ENCODE measurements around the gene ARSB. TPM values are rescaled to one million over a fixed set of nuclear protein-coding genes. Genes with fewer than 3 reads are reported as not detected.

Gene ARSB
- polyA plus RNA-seq, 1 of the 3 experiments (the other 2 are of a cell fraction): 12.5 TPM

GRCh38 chr5:78787783-78788182 lies 197.3 kb downstream of the ARSB start:
- 91% methylated on average over 7 of the region's 7 CpGs for WGBS (ENCODE audit: low lambda C conversion rate)
- Histone ChIP-seq H3K4me3 (ENCODE audit: low read depth in 2 of 2, low read length in 1 of 2) (no peak overlapping the region), H3K27me3 (ENCODE audit: insufficient read depth) (no peaks in the 10 kb centered on the region), H3K4me2 (no peak overlapping the region), H3K9me2 (no peaks in the 10 kb centered on the region), H3K9me3 (0 out of 2 replicates have a peak, but pooled peaks cover 3% of the 10 kb centered on the region), H3K4me1 (ENCODE audit: control insufficient read depth in 1 of 2, insufficient read depth in 2 of 2, low read depth in 1 of 2, low read length in 1 of 2) (no peaks in the 10 kb centered on the region; a peak in 1 of 4 replicates), H3K36me3 (replicated peaks in 1 of 2; ENCODE audit: control insufficient read depth in 1 of 2, insufficient read depth in 2 of 2, low read length in 1 of 2) (no peaks in the 10 kb centered on the region), H3K27ac (ENCODE audit: low read depth in 2 of 2, low read length in 1 of 2) (no peak overlapping the region), H3F3A (replicated peaks; ENCODE audit: insufficient read depth) (peaks cover 5% of the 10 kb centered on the region), H3K79me2 (ENCODE audit: insufficient read depth) (no peaks in the 10 kb centered on the region), H2AFZ (ENCODE audit: low read depth) (no peak overlapping the region), H4K20me1 (ENCODE audit: insufficient read depth) (no peaks in the 10 kb centered on the region), H3K9ac (no peak overlapping the region)
- CTCF ChIA-PET: no interaction called here
- DNase-seq: no peak
- TF ChIP-seq ELF1 (IDR thresholded peaks at IDR 0.05): no peak
- POLR2A ChIA-PET: no interaction called here

GRCh38 chr5:78785454-78785853 lies 199.7 kb downstream of the ARSB start:
- no peak overlapping the region for H3K4me2 ChIP-seq
- no peaks in the 10 kb centered on the region for H4K20me1 ChIP-seq (ENCODE audit: insufficient read depth)
- CTCF ChIA-PET: no interaction called here
- 95% methylated on average over 1 of the region's 1 CpG for WGBS (ENCODE audit: low lambda C conversion rate)
- no peak overlapping the region for H3K9ac ChIP-seq
- POLR2A ChIA-PET: no interaction called here
- peaks cover 5% of the 10 kb centered on the region for H3F3A ChIP-seq (replicated peaks; ENCODE audit: insufficient read depth)
- 0 out of 2 replicates have a peak, but pooled peaks cover 3% of the 10 kb centered on the region for H3K9me3 ChIP-seq
- DNase-seq: no peak
- H3K4me1 ChIP-seq (ENCODE audit: control insufficient read depth in 1 of 2, insufficient read depth in 2 of 2, low read depth in 1 of 2, low read length in 1 of 2): no peaks in the 10 kb centered on the region; a peak in 1 of 4 replicates
- no peak overlapping the region for H3K4me3 ChIP-seq (ENCODE audit: low read depth in 2 of 2, low read length in 1 of 2)
- no peak overlapping the region for H3K27ac ChIP-seq (ENCODE audit: low read depth in 2 of 2, low read length in 1 of 2)
- H3K27me3 ChIP-seq (ENCODE audit: insufficient read depth): no peaks in the 10 kb centered on the region
- TF ChIP-seq TEAD4 (IDR thresholded peaks at IDR 0.05; ENCODE audit: borderline replicate concordance, insufficient read depth) (no peak), POLR2AphosphoS5 (IDR thresholded peaks at IDR 0.05; ENCODE audit: low read depth, low read length) (no peak), GATA2 (CRISPR knock-in tag; IDR thresholded peaks at IDR 0.05) (no peak), SIN3A (IDR thresholded peaks at IDR 0.05; ENCODE audit: borderline replicate concordance, low read depth, low read length) (no peak), RFX5 (IDR thresholded peaks at IDR 0.05; ENCODE audit: low read length) (no peak), EZH2phosphoT487 (IDR thresholded peaks at IDR 0.05; ENCODE audit: borderline replicate concordance, low read depth) (no peak), CHD2 (IDR thresholded peaks at IDR 0.05; ENCODE audit: low read length, partially characterized antibody) (no peak), USF1 (IDR thresholded peaks at IDR 0.05; ENCODE audit: borderline replicate concordance, low read depth) (no peak), MXI1 (IDR thresholded peaks at IDR 0.05; ENCODE audit: low read depth, low read length) (no peak), GABPA (IDR thresholded peaks at IDR 0.05; ENCODE audit: low read depth) (no peak), TAF1 (IDR thresholded peaks at IDR 0.05; ENCODE audit: borderline replicate concordance, low read depth, low read length) (no peak), ELF1 (IDR thresholded peaks at IDR 0.05) (no peak)
- TF ChIP-seq, protein P1, sequence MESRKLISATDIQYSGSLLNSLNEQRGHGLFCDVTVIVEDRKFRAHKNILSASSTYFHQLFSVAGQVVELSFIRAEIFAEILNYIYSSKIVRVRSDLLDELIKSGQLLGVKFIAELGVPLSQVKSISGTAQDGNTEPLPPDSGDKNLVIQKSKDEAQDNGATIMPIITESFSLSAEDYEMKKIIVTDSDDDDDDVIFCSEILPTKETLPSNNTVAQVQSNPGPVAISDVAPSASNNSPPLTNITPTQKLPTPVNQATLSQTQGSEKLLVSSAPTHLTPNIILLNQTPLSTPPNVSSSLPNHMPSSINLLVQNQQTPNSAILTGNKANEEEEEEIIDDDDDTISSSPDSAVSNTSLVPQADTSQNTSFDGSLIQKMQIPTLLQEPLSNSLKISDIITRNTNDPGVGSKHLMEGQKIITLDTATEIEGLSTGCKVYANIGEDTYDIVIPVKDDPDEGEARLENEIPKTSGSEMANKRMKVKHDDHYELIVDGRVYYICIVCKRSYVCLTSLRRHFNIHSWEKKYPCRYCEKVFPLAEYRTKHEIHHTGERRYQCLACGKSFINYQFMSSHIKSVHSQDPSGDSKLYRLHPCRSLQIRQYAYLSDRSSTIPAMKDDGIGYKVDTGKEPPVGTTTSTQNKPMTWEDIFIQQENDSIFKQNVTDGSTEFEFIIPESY (IDR thresholded peaks at IDR 0.05; ENCODE audit: borderline replicate concordance, low read depth): no peak
- TF ChIP-seq, protein P2, sequence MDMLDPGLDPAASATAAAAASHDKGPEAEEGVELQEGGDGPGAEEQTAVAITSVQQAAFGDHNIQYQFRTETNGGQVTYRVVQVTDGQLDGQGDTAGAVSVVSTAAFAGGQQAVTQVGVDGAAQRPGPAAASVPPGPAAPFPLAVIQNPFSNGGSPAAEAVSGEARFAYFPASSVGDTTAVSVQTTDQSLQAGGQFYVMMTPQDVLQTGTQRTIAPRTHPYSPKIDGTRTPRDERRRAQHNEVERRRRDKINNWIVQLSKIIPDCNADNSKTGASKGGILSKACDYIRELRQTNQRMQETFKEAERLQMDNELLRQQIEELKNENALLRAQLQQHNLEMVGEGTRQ (IDR thresholded peaks at IDR 0.05; ENCODE audit: borderline replicate concordance, low read depth, low read length): no peak
- TF ChIP-seq, protein P3, sequence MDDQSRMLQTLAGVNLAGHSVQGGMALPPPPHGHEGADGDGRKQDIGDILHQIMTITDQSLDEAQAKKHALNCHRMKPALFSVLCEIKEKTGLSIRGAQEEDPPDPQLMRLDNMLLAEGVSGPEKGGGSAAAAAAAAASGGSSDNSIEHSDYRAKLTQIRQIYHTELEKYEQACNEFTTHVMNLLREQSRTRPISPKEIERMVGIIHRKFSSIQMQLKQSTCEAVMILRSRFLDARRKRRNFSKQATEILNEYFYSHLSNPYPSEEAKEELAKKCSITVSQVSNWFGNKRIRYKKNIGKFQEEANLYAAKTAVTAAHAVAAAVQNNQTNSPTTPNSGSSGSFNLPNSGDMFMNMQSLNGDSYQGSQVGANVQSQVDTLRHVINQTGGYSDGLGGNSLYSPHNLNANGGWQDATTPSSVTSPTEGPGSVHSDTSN (IDR thresholded peaks at IDR 0.05): no peak
- no peak overlapping the region for H2AFZ ChIP-seq (ENCODE audit: low read depth)
- H3K36me3 ChIP-seq (replicated peaks in 1 of 2; ENCODE audit: control insufficient read depth in 1 of 2, insufficient read depth in 2 of 2, low read length in 1 of 2): no peaks in the 10 kb centered on the region
- H3K79me2 ChIP-seq (ENCODE audit: insufficient read depth): no peaks in the 10 kb centered on the region
- no peaks in the 10 kb centered on the region for H3K9me2 ChIP-seq

All from SK-N-SH (cell line).